GM21528 (cell line): ENCODE results near the gene GSN.

Experiments used
- ATAC-seq: cut with Tn5 transposase; IDR thresholded peaks from one replicate; pipeline ENCODE4 v1.9.1; 2021; ENCODE audit warnings: mild to moderate bottlenecking, moderate library complexity; ENCODE audit not compliant: unreplicated experiment, low FRiP score

The GSN gene

DNA sequence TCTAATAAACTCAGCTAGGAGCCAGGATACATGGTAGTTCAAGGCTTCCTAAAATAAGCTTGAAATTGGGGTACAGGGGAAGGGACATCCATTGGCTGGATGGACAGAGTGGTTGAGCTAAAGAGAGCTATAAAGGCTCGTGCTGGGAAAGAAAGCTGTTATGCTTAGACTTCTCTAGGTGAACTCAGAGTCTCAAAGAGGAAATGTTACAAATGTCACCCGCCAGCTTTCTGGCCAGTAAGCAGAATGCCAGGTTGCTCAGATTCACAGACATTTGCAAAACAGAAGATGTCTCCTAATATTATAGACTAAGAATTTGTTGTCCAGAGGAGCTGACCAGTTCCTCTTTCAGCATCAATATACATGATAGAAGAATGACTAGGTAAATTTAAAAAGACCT lies 71.5 kb downstream of the GSN start:
- ATAC-seq, result no peak

DNA sequence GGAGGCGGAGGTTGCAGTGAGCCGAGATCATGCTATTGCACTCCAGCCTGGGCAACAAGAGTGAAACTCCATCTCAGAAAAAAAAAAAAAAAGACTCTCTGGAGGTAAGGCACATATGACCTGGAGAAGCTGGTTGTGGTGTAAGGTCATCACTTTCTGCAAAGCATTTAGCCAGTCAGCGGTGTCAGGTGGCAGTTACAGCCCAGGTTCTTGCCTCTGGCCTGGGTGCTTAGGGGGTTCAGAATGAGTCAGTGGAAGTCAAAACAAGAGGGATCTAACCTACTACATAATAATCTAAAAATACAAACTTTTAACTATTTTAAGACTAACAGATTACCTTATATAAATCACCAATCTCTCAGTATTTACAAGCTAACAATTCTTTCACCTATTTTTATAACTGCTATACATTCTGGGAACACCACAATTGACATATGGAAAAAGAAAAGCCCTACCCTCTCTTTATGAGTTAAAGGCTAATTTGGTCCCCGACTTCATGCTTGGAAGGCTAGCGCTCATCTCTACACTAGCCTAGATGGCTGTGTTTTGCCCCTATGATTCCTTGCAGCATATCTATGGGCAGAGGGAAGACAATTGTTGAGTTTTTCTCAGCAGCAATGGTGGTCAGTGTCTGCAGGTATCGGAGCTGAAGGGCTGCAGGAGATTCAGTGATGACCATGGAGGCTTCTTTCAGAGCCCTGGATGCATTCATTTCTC lies 72.9 kb downstream of the GSN start:
- ATAC-seq, result no peak

DNA sequence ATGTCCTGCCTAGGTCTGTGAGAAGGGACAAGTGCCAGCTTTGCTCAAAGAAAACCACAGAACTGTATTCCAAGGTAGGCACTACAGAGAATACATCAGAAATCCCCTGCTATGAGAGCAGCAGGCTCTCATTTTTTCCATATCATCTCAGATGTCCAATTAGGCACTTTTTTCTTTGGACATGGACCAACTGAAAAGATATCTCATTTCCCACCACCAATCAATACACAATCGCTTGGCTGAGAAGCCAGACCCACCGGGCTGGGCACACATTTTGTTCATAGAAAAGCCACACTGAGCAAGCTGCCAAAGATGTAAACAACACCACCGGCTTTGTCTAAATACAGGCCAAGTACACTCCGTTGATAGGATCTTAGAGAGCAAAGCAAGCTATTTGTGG lies 76.2 kb downstream of the GSN start:
- ATAC-seq, result no peak

DNA sequence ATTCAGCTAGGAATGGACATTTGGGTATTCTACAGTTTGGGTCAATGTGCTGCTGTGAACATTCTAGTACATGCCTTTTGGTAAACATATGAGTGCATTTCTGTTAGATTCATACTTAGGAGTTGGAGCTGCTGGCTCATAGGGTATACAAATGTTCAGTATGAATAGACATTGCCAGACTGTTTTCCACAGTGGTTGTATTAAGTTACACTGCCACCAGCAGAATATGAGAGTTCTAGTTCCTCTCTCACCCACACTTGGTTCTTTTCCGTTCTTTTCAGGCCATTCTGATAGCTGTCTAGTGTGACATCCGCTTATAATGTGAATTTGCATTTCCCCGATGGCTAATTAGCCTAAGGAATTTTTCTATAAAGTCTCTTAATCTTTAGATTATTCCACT lies 77.1 kb downstream of the GSN start:
- ATAC-seq, result no peak

DNA sequence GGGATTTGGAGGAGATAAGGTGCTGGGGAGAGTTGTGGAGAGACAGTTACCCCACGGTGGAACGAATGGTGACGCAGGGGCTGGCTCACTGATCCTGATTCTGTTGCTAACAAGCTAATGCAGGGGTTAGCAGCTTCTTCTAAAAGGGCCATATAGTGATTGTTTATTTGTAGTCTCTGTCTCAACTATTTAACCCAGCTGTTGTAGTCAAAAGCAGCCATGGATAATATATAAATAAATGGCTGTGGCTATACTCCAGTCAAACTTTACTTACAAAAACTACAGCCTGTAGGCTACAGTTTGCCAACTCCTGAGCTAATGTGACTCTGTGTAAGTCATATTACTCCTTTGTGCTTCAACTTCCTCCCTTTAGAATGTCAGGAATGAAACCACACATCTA lies 80.3 kb downstream of the GSN start:
- ATAC-seq, result no peak

DNA sequence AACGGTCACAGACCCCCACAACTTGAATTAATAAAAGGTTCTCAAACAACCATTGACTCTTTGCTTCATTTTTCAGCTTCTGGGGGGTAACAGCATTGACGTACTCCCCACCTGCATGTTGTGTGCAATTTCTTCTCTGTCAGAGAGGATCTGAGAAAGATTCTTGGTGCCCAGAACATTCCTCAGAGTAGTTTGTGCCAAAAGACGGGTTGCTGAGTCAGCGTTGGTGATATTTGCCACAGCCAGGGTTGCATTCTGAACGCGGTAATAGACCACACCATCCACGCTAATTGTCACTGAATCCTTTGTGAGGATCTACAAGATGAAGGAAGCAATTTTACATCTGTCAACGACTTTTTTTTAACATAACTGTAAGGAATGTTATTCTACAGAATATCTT lies 81.0 kb downstream of the GSN start:
- ATAC-seq, result no peak

DNA sequence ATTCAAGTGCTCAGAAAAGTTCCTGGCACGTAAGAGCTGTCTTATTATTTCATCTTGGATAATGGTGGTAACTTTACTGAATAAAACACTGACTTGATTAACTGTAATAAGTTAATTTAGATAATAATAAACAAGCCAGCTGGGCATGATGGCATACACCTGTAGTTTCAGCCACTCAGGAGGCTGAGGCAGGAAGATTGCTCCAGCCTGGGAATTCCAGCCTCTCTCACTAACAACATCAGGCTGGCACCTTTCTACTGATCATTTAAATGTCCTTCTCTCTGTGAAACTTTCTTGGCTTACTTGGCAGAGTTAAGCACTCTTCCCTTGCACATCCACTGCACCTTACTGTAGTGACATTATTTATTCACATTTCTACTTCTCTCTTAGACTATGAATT lies 82.1 kb downstream of the GSN start:
- ATAC-seq, result no peak

DNA sequence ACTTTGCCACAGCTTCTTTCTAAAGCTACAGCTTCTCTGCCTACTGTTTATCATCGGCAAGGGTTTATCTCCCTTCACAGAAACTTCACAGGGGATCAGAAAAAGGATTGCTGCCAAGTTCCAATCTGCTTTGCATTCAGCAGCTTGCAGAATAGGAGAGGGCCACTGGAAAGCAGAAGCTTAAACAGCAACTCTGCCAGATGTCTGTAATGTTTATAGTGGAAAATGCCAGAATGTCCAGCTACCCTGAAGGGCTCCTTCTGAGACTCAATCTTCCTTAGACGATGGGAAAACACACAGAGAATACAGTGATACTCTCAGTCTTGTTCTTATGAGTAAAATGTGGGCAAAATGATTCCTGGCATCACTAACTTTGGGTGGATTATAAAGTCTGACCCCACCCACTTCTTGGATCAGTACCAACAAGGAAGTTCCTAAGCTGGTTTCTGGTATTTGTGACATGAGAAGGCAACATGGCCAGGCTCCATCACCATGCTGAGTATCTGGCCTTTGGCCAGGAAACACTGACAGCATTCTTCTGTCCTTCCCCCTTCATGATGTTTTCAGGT lies 83.1 kb downstream of the GSN start:
- no peak for ATAC-seq

DNA sequence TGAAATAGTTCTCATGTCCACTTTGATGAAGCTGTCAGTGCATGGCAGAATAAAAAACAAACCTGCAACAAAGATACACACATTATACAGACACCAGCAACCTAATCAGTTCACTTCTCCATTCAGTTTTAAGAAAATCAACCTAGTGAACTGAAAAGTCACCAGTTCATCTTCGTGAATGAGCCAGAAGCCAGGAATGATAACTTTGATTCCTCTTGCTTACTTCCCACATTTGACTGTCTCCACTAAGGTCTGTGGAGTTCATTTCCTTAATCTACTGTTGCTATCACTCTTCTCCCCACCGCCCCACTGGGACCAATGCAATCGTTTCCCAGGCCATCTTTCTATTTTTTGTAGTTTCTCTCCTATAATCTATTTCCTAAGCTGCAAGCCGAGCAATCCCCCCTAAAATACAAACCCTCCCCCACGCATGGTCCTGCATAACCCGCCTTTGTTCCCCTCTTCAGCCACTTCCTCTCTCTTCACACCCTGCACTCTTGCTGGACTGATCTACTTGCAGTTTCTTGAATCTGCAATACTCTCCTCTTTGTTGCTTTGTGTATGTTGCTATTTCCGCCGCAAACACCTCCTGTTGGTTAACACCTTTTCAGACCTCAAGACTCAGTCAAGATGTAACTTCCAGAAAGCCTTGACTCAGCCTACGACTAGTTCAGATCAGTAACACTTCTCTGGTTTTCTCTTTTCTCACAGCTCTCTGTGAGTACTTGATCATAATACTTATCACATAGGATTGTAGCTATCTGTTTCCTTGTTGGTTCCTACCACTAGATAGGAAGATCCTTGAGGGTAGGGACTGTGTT lies 85.5 kb downstream of the GSN start:
- peak; percentile 95 for ATAC-seq

DNA sequence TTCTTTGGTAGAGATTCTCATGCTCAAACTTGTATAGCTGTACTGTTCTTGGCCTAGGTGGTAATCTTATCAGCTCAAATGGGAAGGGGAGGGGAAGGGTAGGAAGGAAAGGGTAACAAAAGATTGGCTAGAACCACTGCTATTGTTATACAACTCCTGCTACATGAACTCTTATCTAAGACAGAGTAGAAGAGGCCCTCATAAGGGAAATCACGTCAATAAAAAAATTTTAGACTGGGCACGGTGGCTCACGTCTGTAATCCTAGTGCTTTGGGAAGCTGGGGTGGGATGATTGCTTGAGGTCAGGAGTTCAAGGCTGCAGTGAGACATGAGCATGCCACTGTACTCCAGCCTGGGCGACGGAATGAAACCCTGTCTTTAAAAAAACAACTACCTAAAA lies 86.2 kb downstream of the GSN start:
- ATAC-seq, result no peak

DNA sequence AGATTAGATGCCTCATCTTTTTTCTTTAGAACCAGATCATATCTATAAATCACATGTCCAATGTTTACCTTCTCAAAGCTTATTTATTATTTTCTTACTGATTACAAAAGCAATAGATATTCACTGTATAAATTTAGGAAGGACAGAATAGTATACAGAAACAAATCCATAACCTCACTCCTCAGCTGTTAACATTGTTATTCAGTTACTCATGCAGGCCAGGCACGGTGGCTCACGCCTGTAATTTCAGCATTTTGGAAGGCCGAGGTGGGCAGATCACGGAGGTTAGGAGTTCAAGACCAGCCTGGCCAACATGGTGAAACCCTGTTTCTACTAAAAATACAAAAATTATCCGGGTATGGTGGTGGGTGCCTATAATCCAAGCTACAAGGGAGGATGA lies 86.8 kb downstream of the GSN start:
- no peak for ATAC-seq

DNA sequence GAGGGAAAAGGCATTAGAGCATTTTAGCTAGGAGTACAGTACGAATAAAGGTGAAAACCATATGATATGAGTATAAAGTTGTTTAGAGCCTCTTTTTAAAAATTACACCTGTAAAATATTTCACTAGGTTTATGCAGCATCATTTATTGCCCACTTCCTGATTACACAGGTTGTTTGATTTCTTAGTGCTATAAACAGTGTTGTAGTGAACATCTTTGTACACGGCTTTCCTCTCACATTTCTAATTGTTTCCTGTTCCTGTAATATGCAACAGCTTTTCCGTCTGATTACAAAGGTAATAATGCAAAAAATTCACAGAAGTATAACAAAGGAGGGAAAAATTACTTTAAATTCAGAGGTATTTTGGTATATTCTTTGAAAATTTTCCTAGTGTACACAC lies 89.0 kb downstream of the GSN start:
- no peak for ATAC-seq

DNA sequence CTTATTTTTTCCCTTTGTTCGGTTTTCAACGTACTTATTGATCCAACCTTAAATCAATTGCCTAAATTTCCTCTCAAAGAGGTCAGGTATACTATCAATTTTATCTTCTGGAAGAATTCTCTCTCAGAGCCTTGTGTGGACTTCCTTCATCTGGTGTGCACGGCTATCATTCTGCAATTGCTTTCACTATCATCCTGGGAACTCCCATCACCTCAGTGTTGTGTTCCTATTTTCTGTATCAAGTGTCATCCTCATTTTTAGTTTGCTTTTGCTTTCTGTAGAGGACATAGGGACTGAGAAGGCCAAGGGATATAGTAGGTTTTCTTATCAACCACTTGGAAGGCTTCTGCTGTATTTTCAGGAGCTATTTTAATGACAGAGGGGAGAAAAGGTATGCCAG lies 90.8 kb downstream of the GSN start:
- no peak for ATAC-seq

DNA sequence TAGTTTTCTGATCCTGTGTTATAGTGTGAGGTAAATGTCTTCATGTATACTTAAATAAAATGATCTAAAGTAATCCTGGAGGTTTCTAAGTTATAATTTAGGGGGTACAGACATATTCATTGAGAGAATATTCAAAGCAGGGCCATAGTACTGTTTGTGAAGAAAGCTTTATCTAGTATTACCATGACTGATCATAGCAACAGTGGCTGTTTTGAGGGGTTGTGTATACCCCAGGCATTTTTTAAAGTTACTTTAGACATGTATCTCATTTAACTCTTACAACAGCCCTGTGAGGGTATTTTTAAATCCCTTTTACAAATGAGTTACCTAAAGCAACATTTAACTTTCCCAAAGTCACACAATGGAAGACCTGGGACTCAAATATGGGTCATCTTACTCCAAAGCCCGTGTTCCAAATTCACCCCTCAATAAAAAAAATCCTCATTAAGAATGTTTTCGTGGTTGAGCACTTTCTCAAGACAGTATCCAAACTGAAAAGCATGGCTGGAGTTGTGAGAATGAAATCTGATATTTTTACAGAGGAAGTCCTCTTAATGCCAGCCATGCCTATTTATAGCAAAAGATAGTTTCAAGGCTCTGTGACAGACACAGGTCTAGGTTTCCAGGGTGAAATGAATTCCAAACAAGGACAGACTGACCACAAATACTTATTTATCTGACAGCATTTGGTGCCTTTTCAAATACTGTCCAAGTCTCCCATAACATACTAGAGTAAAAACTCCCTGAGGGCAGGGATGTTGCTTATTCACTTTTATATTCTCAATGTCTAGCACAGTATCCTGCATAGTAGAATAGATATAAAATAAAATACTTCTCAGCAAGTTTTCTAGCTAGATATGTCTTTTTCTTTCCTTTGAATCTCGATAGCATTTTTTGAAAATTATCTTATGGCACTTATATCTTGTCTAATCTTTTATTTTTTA lies 91.7 kb downstream of the GSN start:
- ATAC-seq, result no peak

DNA sequence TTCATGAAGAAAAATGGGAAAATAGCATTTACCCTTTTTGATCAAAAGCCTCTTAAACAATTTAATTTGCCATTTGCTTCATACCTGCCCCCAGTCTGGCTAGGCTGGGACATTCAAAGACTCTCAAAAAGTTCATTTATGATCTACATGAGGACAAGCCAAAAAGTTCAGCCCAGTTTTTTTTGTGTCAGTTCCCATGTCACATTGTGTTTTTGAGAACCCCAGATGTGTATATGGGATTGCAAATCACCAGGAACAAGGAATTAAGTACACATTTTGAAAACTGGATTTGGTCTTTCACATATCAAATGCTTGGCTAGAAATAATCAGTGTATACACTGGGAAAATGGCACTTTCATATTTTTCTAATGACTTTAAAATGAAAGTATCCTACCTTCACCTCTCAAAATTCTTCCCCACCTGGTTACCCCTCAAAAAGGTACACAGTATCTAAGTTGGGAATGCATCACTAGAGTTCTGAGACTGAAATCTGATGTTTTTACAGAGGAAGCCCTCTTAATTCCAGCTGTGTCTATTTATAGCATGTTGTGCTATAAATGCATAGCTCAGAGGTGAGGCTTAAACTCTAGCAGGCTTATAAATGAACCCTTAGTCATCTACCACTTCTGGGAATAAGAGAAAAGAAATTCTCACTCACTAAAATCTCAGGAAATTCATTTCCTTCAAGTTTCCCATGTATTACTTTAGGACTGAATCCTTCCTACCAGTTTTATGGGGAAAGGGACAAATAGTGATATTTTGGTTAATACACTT lies 92.8 kb downstream of the GSN start:
- ATAC-seq, result no peak

DNA sequence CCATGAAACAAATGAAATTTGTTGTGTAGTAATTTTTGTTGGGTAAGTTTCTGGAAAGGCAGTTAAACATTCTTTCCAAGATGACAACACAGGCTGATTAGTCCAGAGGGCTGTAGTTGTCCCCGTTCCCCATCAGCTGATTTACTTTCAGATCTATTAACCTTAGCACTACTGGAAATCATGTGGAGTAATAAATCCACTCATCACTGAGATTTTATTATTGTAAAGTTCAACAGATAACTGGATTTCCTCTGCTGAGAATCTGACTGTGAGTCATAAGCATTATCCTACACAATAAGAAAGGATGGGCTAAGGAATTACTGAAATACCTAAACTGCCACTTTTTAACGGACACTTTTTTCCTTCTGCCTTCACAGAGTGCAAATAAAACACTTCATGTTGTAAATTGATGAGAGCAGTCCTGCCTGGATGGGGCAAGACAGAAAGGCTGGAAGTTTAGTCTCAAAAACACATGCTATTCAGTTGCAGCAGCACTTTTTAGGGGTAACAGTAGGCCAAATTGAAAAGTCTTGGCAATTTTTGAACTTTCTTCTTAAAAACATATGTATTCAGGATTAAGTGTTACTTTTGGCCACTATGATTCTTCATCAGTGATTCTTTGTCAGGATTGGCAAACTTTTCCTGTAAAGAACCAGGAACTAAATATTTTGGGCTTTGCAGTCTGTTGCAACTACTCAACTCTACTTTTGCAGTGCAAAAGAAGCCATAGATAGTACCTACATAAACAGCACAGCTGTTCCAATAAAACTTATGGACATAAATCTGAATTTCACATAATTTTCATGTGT lies 95.1 kb downstream of the GSN start:
- ATAC-seq, result no peak

DNA sequence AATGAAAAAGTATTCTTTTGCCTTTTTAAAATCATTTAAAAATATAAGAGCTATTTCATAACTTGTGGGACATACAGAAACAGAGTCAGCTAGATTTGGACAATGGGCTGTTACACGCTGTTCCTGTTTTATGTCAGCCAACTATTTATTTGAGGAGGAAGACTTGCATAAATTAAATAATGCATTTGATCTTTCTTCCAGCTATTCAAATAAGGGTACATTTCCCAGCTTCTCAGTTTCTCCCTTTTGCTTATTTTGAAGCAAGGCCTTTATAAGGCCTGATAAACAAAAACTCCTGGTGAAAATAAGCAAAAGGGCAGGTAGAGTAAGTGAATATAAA lies 95.6 kb downstream of the GSN start:
- no peak for ATAC-seq

DNA sequence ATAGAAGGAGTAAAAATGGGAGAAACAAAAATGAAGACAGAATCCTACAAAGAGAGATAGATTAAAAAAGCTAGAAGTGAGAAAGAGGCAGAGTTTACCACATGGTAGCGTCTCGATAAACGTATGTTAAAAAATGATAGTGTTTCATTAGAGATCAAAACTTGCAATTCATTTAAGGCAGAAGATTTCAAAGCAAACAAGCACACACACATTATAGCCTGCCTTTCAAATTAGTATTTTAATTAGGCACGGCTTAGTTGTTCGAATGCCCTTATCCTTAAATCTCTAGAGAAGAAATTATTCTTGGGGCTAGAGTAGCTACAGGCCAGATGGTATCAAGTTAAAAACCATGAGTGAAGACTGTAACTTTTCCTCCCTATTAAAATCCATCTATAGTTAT lies 96.1 kb downstream of the GSN start:
- no peak for ATAC-seq

DNA sequence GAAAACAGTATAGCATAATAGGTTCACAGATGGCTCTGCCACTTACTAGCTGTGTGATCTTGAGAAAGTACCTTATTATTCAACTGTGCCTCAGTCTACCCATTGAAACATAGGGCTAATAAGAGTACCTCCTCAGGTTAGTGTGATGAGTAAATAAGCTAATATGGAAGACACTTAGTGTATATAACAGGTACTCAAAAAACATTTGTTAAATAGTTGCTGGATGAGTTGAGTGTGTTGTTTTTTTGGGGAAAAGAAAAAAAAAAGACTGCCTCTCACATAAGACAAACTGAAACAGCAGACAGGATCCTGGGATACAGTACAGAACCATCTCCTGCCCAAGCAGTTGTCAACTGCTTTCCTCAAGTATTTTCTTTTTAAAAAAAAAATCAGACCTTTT lies 96.9 kb downstream of the GSN start:
- no peak for ATAC-seq
